Measurements from ENCODE around the gene NANP.
"Not testable (repeated sequence)": the region's sequence is repeated elsewhere in the genome, so short reads cannot be mapped to it uniquely, and the experiment has no call there.

NANP gene

DNA sequence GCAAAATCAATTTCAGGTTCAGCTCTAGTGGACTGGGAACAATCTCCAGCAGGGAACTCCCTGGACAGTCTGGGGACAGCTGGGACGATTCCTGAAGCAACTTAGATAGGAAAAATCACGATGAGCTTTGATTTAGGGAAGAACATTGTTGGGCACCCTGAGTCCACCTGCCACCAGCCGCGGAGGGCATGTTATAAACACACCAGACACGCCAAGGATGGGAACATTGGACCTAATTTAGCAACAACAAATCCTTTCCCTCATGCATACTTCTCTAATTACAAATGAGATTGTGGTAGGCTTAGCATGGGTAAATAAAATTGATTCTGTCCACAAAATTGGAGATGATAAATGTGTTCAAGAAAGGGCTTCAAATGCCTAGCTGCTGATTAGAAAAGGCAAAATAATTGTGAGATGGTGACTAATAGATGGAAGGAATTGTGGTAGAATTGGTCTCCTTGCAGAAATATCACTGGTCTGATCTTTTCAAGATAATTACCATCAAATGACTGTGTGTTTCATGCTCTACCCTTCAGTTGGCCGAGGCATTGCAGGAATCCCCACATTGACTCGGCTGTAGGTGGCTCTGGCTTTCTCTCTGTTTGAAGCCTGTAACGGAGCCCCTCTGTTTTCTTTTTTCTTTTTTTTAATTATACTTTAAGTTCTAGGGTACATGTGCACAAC, 6.1 kb upstream of the NANP start:
- H3K4me1 ChIP-seq (ENCODE audit: control insufficient read depth, insufficient read depth, low read length) = no peaks in the 10 kb centered on the region

GRCh38 chr20:25626779-25627178, 3.0 kb upstream of the NANP start:
- no peaks in the 10 kb centered on the region for H3K4me1 ChIP-seq (ENCODE audit: control insufficient read depth, insufficient read depth, low read length)
- H3K27me3 ChIP-seq (ENCODE audit: control insufficient read depth, insufficient read depth, low read length) = no peaks in the 10 kb centered on the region
- H3K9ac ChIP-seq (ENCODE audit: low read length) = no peak overlapping the region
- H3K27ac ChIP-seq (ENCODE audit: low read depth, low read length) = no peak overlapping the region
- H3K4me3 ChIP-seq (ENCODE audit: low read length) = no peak overlapping the region
- no peaks in the 10 kb centered on the region for H3K36me3 ChIP-seq (ENCODE audit: control insufficient read depth, insufficient read depth, low read length)

More for the DNA sequence above, 6.1 kb upstream of the NANP start:
- Histone ChIP-seq H3K27ac (ENCODE audit: low read depth, low read length) (no peak overlapping the region), H3K4me3 (ENCODE audit: low read length) (no peak overlapping the region), H3K36me3 (ENCODE audit: control insufficient read depth, insufficient read depth, low read length) (no peaks in the 10 kb centered on the region), H3K27me3 (ENCODE audit: control insufficient read depth, insufficient read depth, low read length) (no peaks in the 10 kb centered on the region), H3K9ac (ENCODE audit: low read length) (no peak overlapping the region)

DNA sequence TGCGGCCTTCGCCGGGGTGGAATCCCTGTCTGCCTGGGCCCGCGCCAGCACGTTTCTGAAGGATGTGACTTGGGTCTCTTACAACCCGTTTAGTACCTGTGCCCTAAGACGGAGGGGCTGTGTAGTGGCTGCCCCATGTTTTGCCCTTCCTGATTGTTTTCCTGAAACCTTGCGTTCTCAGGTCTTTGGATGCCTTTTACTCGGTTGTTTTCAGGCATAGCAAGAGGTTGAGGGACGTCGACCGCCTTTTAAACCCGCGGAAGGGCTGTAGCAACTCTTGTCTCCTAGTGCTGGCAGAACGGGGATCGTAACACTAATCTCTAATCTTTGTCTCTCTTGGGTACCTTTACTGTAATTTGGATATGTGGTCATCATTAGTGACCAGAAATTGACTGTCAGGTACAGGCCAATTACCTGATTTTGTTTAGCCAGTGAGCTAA, 706 bp upstream of the NANP start:
- H3K27ac ChIP-seq (ENCODE audit: low read depth, low read length) = peak overlapping the region; percentile 90
- peak overlapping the region; percentile 99 for H3K4me3 ChIP-seq (ENCODE audit: low read length)
- H3K36me3 ChIP-seq (ENCODE audit: control insufficient read depth, insufficient read depth, low read length) = no peaks in the 10 kb centered on the region
- H3K27me3 ChIP-seq (ENCODE audit: control insufficient read depth, insufficient read depth, low read length) = no peaks in the 10 kb centered on the region
- peak overlapping the region; percentile 83 for H3K9ac ChIP-seq (ENCODE audit: low read length)
- no peaks in the 10 kb centered on the region for H3K4me1 ChIP-seq (ENCODE audit: control insufficient read depth, insufficient read depth, low read length)

DNA sequence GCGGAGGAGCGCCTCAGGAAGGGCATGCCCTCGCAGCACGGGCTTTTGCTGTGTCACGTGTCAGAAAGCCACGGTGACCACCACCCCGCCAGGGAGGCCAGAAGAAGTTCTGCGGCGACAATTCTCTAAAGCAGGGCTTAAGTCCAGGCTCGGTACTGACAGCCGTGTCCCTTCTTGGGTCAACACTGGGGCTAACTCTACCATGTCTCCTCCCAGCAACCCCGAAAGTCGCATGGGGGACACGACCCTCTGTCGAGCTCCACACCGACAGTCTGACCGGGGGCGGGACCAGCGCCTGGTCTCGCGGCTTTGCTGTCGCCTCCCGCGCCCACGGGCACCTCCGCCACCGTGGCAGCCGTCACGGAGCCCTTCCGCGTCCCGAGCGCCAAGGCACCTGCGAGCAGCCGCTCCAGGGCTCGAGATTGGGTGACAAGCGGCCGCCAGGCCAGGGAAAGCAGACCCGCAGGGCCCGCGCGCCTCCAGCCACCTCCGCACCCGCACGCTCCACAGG, 534 bp downstream of the NANP start:
- Histone ChIP-seq H3K27me3 (ENCODE audit: control insufficient read depth, insufficient read depth, low read length) (no peaks in the 10 kb centered on the region), H3K9ac (ENCODE audit: low read length) (peak overlapping the region; percentile 83), H3K4me1 (ENCODE audit: control insufficient read depth, insufficient read depth, low read length) (no peaks in the 10 kb centered on the region), H3K27ac (ENCODE audit: low read depth, low read length) (peak overlapping the region; percentile 90), H3K36me3 (ENCODE audit: control insufficient read depth, insufficient read depth, low read length) (no peaks in the 10 kb centered on the region), H3K4me3 (ENCODE audit: low read length) (peak overlapping the region; percentile 99)

- H3K27me3 ChIP-seq (ENCODE audit: control insufficient read depth, insufficient read depth, low read length) = no peaks in the 10 kb centered on the region
- peak overlapping the region; percentile 83 for H3K9ac ChIP-seq (ENCODE audit: low read length)
- H3K4me3 ChIP-seq (ENCODE audit: low read length) = peak overlapping the region; percentile 99
- peak overlapping the region; percentile 90 for H3K27ac ChIP-seq (ENCODE audit: low read depth, low read length)
- no peaks in the 10 kb centered on the region for H3K4me1 ChIP-seq (ENCODE audit: control insufficient read depth, insufficient read depth, low read length)
- H3K36me3 ChIP-seq (ENCODE audit: control insufficient read depth, insufficient read depth, low read length) = no peaks in the 10 kb centered on the region
Observed at GRCh38 chr20:25622450-25623224, 1.2 kb downstream of the NANP start.

DNA sequence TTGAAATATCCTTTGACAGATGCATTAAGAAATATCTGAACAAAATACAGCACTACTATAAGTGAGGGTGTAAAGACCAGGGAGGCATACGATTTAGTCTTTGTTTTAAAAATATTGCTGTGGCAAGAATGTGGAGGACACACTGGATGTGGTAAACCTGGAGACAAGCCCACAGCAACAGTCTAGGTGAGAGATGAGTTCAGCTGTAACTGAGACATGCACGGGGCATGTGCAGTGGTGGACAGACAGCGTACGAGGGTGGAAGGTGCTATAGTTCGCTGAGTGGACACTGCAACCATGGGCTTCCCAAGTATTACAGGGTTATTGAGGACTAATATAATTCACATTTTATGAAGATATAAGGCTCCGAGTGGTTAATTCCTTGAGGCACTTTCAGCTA, 1.8 kb downstream of the NANP start:
- Histone ChIP-seq H3K36me3 (ENCODE audit: control insufficient read depth, insufficient read depth, low read length) (no peaks in the 10 kb centered on the region), H3K9ac (ENCODE audit: low read length) (no peak overlapping the region), H3K4me1 (ENCODE audit: control insufficient read depth, insufficient read depth, low read length) (no peaks in the 10 kb centered on the region), H3K27me3 (ENCODE audit: control insufficient read depth, insufficient read depth, low read length) (no peaks in the 10 kb centered on the region), H3K27ac (ENCODE audit: low read depth, low read length) (no peak overlapping the region), H3K4me3 (ENCODE audit: low read length) (no peak overlapping the region)

DNA sequence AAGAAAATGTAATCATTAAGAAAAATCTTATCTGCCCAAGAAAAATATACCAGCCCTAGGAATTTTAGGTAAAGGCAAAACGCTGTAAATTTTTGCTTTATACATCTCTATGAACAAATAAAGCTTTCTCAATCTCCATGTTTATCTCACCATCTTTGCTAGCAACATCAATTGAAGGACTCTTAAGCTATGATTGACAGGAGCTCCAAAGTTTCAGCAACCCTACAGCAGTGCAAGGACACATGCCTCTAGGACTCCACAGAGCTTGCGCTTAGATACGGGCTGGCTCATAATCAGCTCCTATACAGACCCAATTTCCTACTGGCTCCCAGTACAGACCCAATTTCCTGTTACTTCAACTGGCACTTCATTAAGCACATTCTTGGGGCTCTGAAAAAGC, 4.3 kb downstream of the NANP start:
- Histone ChIP-seq H3K27ac (ENCODE audit: low read depth, low read length) (no peak overlapping the region), H3K4me1 (ENCODE audit: control insufficient read depth, insufficient read depth, low read length) (no peaks in the 10 kb centered on the region), H3K27me3 (ENCODE audit: control insufficient read depth, insufficient read depth, low read length) (no peaks in the 10 kb centered on the region), H3K9ac (ENCODE audit: low read length) (no peak overlapping the region), H3K36me3 (ENCODE audit: control insufficient read depth, insufficient read depth, low read length) (no peaks in the 10 kb centered on the region), H3K4me3 (ENCODE audit: low read length) (no peak overlapping the region)

- Histone ChIP-seq H3K27me3 (ENCODE audit: control insufficient read depth, insufficient read depth, low read length) (no peaks in the 10 kb centered on the region), H3K36me3 (ENCODE audit: control insufficient read depth, insufficient read depth, low read length) (no peaks in the 10 kb centered on the region), H3K4me3 (ENCODE audit: low read length) (no peak overlapping the region), H3K9ac (ENCODE audit: low read length) (no peak overlapping the region), H3K4me1 (ENCODE audit: control insufficient read depth, insufficient read depth, low read length) (no peaks in the 10 kb centered on the region), H3K27ac (ENCODE audit: low read depth, low read length) (no peak overlapping the region)
Observed at GRCh38 chr20:25608774-25609173, 15.0 kb downstream of the NANP start.

- no peaks in the 10 kb centered on the region for H3K27me3 ChIP-seq (ENCODE audit: control insufficient read depth, insufficient read depth, low read length)
- H3K4me1 ChIP-seq (ENCODE audit: control insufficient read depth, insufficient read depth, low read length) = no peaks in the 10 kb centered on the region
- no peak overlapping the region for H3K9ac ChIP-seq (ENCODE audit: low read length)
- no peaks in the 10 kb centered on the region for H3K36me3 ChIP-seq (ENCODE audit: control insufficient read depth, insufficient read depth, low read length)
- H3K27ac ChIP-seq (ENCODE audit: low read depth, low read length) = no peak overlapping the region
- H3K4me3 ChIP-seq (ENCODE audit: low read length) = no peak overlapping the region
Observed at GRCh38 chr20:25606094-25606695, 17.6 kb downstream of the NANP start.

GRCh38 chr20:25605148-25605547, 18.7 kb downstream of the NANP start:
- no peak overlapping the region for H3K27ac ChIP-seq (ENCODE audit: low read depth, low read length)
- H3K4me1 ChIP-seq (ENCODE audit: control insufficient read depth, insufficient read depth, low read length) = no peaks in the 10 kb centered on the region
- H3K36me3 ChIP-seq (ENCODE audit: control insufficient read depth, insufficient read depth, low read length) = no peaks in the 10 kb centered on the region
- H3K27me3 ChIP-seq (ENCODE audit: control insufficient read depth, insufficient read depth, low read length) = no peaks in the 10 kb centered on the region
- H3K9ac ChIP-seq (ENCODE audit: low read length) = no peak overlapping the region
- H3K4me3 ChIP-seq (ENCODE audit: low read length) = no peak overlapping the region

DNA sequence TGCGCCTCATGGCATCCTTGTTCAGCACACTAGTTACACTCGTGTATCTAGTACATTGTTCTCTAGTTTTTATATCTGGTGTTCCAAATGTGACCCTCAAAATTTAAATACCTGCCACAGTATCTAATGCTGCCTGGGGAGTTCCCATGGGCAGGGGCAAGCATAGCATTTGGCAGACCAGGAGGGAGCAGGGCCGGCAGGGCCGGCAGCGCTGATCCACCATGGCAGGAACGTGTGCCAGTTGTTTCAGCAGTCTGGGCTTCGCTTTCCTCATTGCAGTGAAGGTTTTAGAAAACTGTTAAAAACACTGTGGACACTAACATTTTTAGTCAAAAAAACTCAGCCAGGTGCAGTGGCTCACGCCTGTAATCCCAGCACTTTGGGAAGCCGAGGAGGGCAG, 19.2 kb downstream of the NANP start:
- H3K9ac ChIP-seq (ENCODE audit: low read length) = no peak overlapping the region
- H3K36me3 ChIP-seq (ENCODE audit: control insufficient read depth, insufficient read depth, low read length) = no peaks in the 10 kb centered on the region
- no peaks in the 10 kb centered on the region for H3K4me1 ChIP-seq (ENCODE audit: control insufficient read depth, insufficient read depth, low read length)
- no peaks in the 10 kb centered on the region for H3K27me3 ChIP-seq (ENCODE audit: control insufficient read depth, insufficient read depth, low read length)
- H3K27ac ChIP-seq (ENCODE audit: low read depth, low read length) = no peak overlapping the region
- no peak overlapping the region for H3K4me3 ChIP-seq (ENCODE audit: low read length)

DNA sequence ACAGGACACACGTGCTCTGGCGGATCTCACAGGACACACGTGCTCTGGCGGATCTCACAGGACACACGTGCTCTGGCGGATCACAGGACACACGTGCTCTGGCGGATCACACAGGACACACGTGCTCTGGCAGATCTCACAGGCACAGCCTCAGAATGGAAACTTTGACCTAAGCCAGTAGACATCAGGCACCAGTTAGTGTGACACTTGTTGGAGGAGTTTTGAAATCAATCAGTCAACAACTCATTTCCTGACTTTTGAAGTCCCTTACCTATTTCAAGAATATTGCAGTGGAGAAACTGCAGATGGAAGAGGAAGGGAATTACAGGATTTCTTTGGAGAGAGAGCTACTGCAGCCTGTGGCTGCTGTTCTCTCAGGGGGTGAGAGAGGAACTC, 20.9 kb downstream of the NANP start:
- not testable (repeated sequence) for H3K27me3 ChIP-seq (ENCODE audit: control insufficient read depth, insufficient read depth, low read length); H3K4me1 ChIP-seq (ENCODE audit: control insufficient read depth, insufficient read depth, low read length); H3K36me3 ChIP-seq (ENCODE audit: control insufficient read depth, insufficient read depth, low read length); H3K4me3 ChIP-seq (ENCODE audit: low read length); H3K27ac ChIP-seq (ENCODE audit: low read depth, low read length); H3K9ac ChIP-seq (ENCODE audit: low read length)

All from rectal smooth muscle tissue (tissue), 1 donor.